GM12878 (cell line): ENCODE data around the gene SLC35E4. TPM values are rescaled to one million over a fixed set of nuclear protein-coding genes. Genes with fewer than 3 reads are reported as not detected.
"Not testable (repeated sequence)": the region's sequence is repeated elsewhere in the genome, so short reads cannot be mapped to it uniquely, and the experiment has no call there.

ENCODE experiments used
- ATAC-seq: fragments of 200-7000 bp; cut with Tn5 transposase; 3 replicates; pipeline ENCODE4 v1.9.1; 2020; ENCODE audit warnings: mild to moderate bottlenecking, moderate library complexity
- BruUV-seq: library from RNA; stranded (reverse); fragments of 400-500 nt; replicated peaks from 2 replicates; lab custom pipeline; 2021; lab: Mats Ljungman, UMichigan
- CTCF ChIA-PET: fragments of 300-600 bp; sonication (Branson Sonifier 250); formaldehyde crosslinking; extraction: SDS; loops from one replicate; lab custom pipeline; 2021; ENCODE audit warnings: inconsistent platforms; lab: Yijun Ruan, JAX
- POLR2A ChIA-PET: fragments of 350-600 bp; formaldehyde crosslinking; extraction: SDS; loops from one replicate; lab custom pipeline; 2021; ENCODE audit warnings: inconsistent platforms; lab: Charles Lee
- RAD21 ChIA-PET: fragments of 300-600 bp; sonication (Branson Sonifier 250); formaldehyde crosslinking; loops from one replicate; lab custom pipeline; 2023; ENCODE audit warnings: antibody characterized with exemption; ENCODE audit not compliant: unreplicated experiment; lab: Charles Lee
- SMC1A ChIA-PET: fragments of 300-600 bp; sonication (Branson Sonifier 250); formaldehyde crosslinking; loops from one replicate; lab custom pipeline; 2023; ENCODE audit not compliant: unreplicated experiment, uncharacterized antibody; lab: Charles Lee
- DNase-seq: peaks from one replicate; pipeline ENCODE4 v3.0.0-alpha.2; 2011; ENCODE audit warnings: low read depth, low spot score
- FAIRE-seq: peaks from 3 replicates; lab custom pipeline; 2011; peaks lifted over from hg19 to GRCh38; lab: Jason Lieb, UNC
- H2AFZ ChIP-seq: 2 replicates; pipeline ENCODE4 v1.6.0; 2011; ENCODE audit warnings: low read depth, low read length, control low read depth; ENCODE audit not compliant: control insufficient read depth
- H3K27ac ChIP-seq: 2 replicates; pipeline ENCODE4 v1.5.1; 2011; ENCODE audit warnings: control low read depth; ENCODE audit not compliant: control insufficient read depth, insufficient read depth
- H3K27me3 ChIP-seq, 2 experiments: replicated peaks in 1 of 2; 2 replicates each; pipeline versions ENCODE4 v1.6.0 to v1.6.1; 2011; ENCODE audit warnings: low read length in 1 of 2; ENCODE audit not compliant: control insufficient read depth in 2 of 2, insufficient read depth in 2 of 2
- H3K36me3 ChIP-seq, 2 experiments: 2 replicates each; pipeline ENCODE4 v1.5.1; 2011; ENCODE audit warnings: low read length in 1 of 2; ENCODE audit not compliant: control insufficient read depth in 2 of 2, insufficient read depth in 2 of 2
- H3K4me1 ChIP-seq: 2 replicates; pipeline ENCODE4 v1.6.1; 2011; ENCODE audit warnings: mild to moderate bottlenecking, low read length, moderate library complexity, mixed read lengths; ENCODE audit not compliant: control insufficient read depth, insufficient read depth
- H3K4me2 ChIP-seq: 2 replicates; pipeline ENCODE4 v1.6.0; 2011; ENCODE audit warnings: control low read depth; ENCODE audit not compliant: control insufficient read depth, insufficient read depth
- H3K4me3 ChIP-seq: fragments of 200-600 bp; sonication (generic); 2 replicates; pipeline ENCODE4 v1.5.1; 2016
- H3K79me2 ChIP-seq: 2 replicates; pipeline ENCODE4 v1.6.0; 2011; ENCODE audit warnings: low read length; ENCODE audit not compliant: control insufficient read depth, insufficient read depth
- H3K9ac ChIP-seq: 2 replicates; pipeline ENCODE4 v1.8.0; 2011; ENCODE audit warnings: low read length, control low read depth, mixed read lengths; ENCODE audit not compliant: control insufficient read depth, insufficient read depth
- H3K9me3 ChIP-seq: replicated peaks from 3 replicates; pipeline ENCODE4 v1.5.1; 2011; ENCODE audit warnings: mild to moderate bottlenecking, low read length; ENCODE audit not compliant: control insufficient read depth, insufficient read depth
- H4K20me1 ChIP-seq: 2 replicates; pipeline ENCODE4 v1.6.0; 2011; ENCODE audit not compliant: control insufficient read depth, insufficient read depth
- E4F1 ChIP-seq: fragments of 450-650 bp; IDR thresholded peaks from 2 replicates; pipeline ENCODE4 v1.6.1; 2018; ENCODE audit warnings: borderline replicate concordance, mild to moderate bottlenecking; ENCODE audit not compliant: partially characterized antibody
- FOXM1 ChIP-seq: IDR thresholded peaks from 2 replicates; pipeline ENCODE4 v1.6.1; 2012; ENCODE audit warnings: low read depth, mild to moderate bottlenecking, inconsistent platforms, low read length, moderate library complexity
- GATAD2B ChIP-seq: fragments of 450-650 bp; conservative IDR thresholded peaks from 2 replicates; pipeline ENCODE4 v1.6.1; 2017; ENCODE audit warnings: low read depth, mild to moderate bottlenecking, moderate library complexity
- MEF2A ChIP-seq: IDR thresholded peaks from 2 replicates; pipeline ENCODE4 v1.6.1; 2011; ENCODE audit warnings: low read depth, mild to moderate bottlenecking, low read length, moderate library complexity; ENCODE audit not compliant: insufficient read depth
- POLR2AphosphoS5 ChIP-seq: IDR thresholded peaks from 2 replicates; pipeline ENCODE4 v1.6.1; 2011; ENCODE audit warnings: mild to moderate bottlenecking, low read length, inconsistent platforms
- TCF7 ChIP-seq: IDR thresholded peaks from 2 replicates; pipeline ENCODE4 v1.6.1; 2014; ENCODE audit warnings: antibody characterized with exemption, borderline replicate concordance
- WGBS: methylation state at CpG from one replicate; pipeline ENCODE4 v1.1.6; 2016; ENCODE audit warnings: low lambda C conversion rate; ENCODE audit not compliant: insufficient replicate concordance, insufficient coverage; ENCODE audit errors: missing lambda C conversion rate; 5-methylcytosine and 5-hydroxymethylcytosine counted together
- in situ Hi-C: fragments of 300-500 bp; cut with MboI; formaldehyde crosslinking; loops from 9 replicates; pipeline ENCODE4 v1.14.3; 2018; ENCODE audit warnings: mixed read lengths
- intact Hi-C: fragments of 100-400 bp; cut with micrococcal nuclease; formaldehyde crosslinking; loops from one replicate; pipeline ENCODE4 v1.14.2; 2022; ENCODE audit not compliant: unreplicated experiment
- polyA plus RNA-seq, 11 experiments: library from polyadenylated mRNA; depleted of rRNA in 4 of 11; unstranded in 6 of 11; stranded (reverse) in 5 of 11; fragments of >200 nt; fragmentation: Nextera tagmentation in 4 of 11; fragmentation: Illumina TruSeq in 1 of 11; extraction: Ambion mirVana in 4 of 11; extraction: Trizol in 1 of 11; gene quantifications; 1 replicate in 1 of 11; 2 replicates in 10 of 11; pipeline versions ENCODE4 v1.2.1 to v1.2.3, GENCODE V29; 2011 to 2016; ENCODE audit warnings: inconsistent platforms in 2 of 11, missing spikeins in 2 of 11, low read depth in 1 of 11
- total RNA-seq, 4 experiments: library from RNA; depleted of rRNA in 3 of 4; stranded (reverse); fragments of >200 nt in 3 of 4; fragmentation: Illumina TruSeq in 1 of 4; extraction: Trizol in 1 of 4; gene quantifications; 2 replicates each; pipeline versions ENCODE4 v1.2.1 to v1.2.3, GENCODE V29; 2013 to 2021

The SLC35E4 gene
- total and polyA plus RNA-seq, 10 of the 15 experiments (the other 5 are each of a cell fraction or from before 2014, with no cell fraction given): 0.16 to 5.3 (median 2.9) TPM; not detected in 1

- in situ Hi-C loops, H3K9ac ChIP-seq, H3K27me3 ChIP-seq, H2AFZ ChIP-seq, H3K4me1 ChIP-seq, H3K36me3 ChIP-seq, H3K79me2 ChIP-seq, BruUV-seq, H3K4me2 ChIP-seq, FAIRE-seq, H3K4me3 ChIP-seq, DNase-seq, H3K9me3 ChIP-seq, intact Hi-C loops, ATAC-seq, H4K20me1 ChIP-seq, H3K27ac ChIP-seq: not testable (repeated sequence)
- RAD21 ChIA-PET: interaction anchor here (2.7 kb wide), 1 partner anchor 75 kb away, joined by 10 read pairs; no protein-coding TSS in a partner anchor
- POLR2A ChIA-PET: interaction anchor here (0.8 to 2.3 kb wide), 2 partner anchors 13 to 45 kb away, joined by 3 to 8 read pairs; partner anchors contain the start of gene SLC35E4
- SMC1A ChIA-PET: interaction anchor here (0.6 to 2.0 kb wide), 4 partner anchors 46 to 75 kb away, joined by 3 to 7 read pairs (median 3); no protein-coding TSS in a partner anchor
- WGBS: 40% methylated on average over 11 of the region's 12 CpGs
- CTCF ChIA-PET: interaction anchor here (0.9 to 2.5 kb wide), 3 partner anchors 45 to 75 kb away, joined by 3 to 12 read pairs (median 5); partner anchors contain the start of gene SLC35E4
Measured at GRCh38 chr22:30679895-30680690, 44.5 kb downstream of the SLC35E4 start.

- Histone ChIP-seq H3K9me3 (no peaks in the 10 kb centered on the region), H3K9ac (no peak overlapping the region), H3K4me2 (no peak overlapping the region), H3K79me2 (no peaks in the 10 kb centered on the region), H3K4me3 (no peak overlapping the region), H3K4me1 (no peaks in the 10 kb centered on the region), H2AFZ (no peak overlapping the region), H3K36me3 (no peaks in the 10 kb centered on the region), H3K27me3 (no peaks in the 10 kb centered on the region), H3K27ac (no peak overlapping the region), H4K20me1 (no peaks in the 10 kb centered on the region)
- BruUV-seq: no TSS peak
- 44% methylated on average over 1 of the region's 1 CpG for WGBS
- CTCF ChIA-PET: interaction anchor here (0.9 to 1.1 kb wide), 6 partner anchors 15 to 205 kb away, joined by 3 to 5 read pairs (median 3); partner anchors contain the start of gene SLC35E4
- no peak for ATAC-seq
- SMC1A ChIA-PET: interaction anchor here (0.6 to 1.2 kb wide), 2 partner anchors 48 to 65 kb away, joined by 3 read pairs; no protein-coding TSS in a partner anchor
- intact Hi-C loops: no loop called here
- no peak for DNase-seq
- POLR2A ChIA-PET: interaction anchor here (2.3 kb wide), 1 partner anchor 46 kb away, joined by 8 read pairs; the partner anchor contains the start of gene SLC35E4
- in situ Hi-C loops: no loop called here
- no peak for FAIRE-seq
- RAD21 ChIA-PET: no interaction called here
- TF ChIP-seq E4F1 (no peak), FOXM1 (no peak), TCF7 (no peak), MEF2A (no peak), GATAD2B (no peak), POLR2AphosphoS5 (no peak)
Measured at GRCh38 chr22:30680991-30681770, 45.6 kb downstream of the SLC35E4 start.
